SK-N-SH (cell line): ENCODE results near the gene RAB6B. TPM values are rescaled to one million over a fixed set of nuclear protein-coding genes. Genes with fewer than 3 reads are reported as not detected.

Experiments used
- CTCF ChIA-PET: fragments of 300-600, 350-600 bp; formaldehyde crosslinking; extraction: SDS; loops from one replicate; lab custom pipeline; 2021; lab: Yijun Ruan, JAX
- POLR2A ChIA-PET: fragments of 350-600 bp; sonication (Branson Sonifier 250); formaldehyde crosslinking; extraction: SDS; loops from one replicate; lab custom pipeline; 2020; ENCODE audit warnings: antibody characterized with exemption, inconsistent platforms; lab: Yijun Ruan, JAX
- DNase-seq: peaks from one replicate; pipeline ENCODE4 v3.0.0; 2012
- H2AFZ ChIP-seq: fragments of 200-600 bp; sonication (generic); 2 replicates; pipeline ENCODE4 v1.8.1; 2016; ENCODE audit warnings: antibody characterized with exemption, mild to moderate bottlenecking, low read depth
- H3F3A ChIP-seq: fragments of 200-600 bp; sonication (generic); replicated peaks from 2 replicates; pipeline ENCODE3; 2016; ENCODE audit warnings: antibody characterized with exemption, mild to moderate bottlenecking; ENCODE audit not compliant: insufficient read depth
- H3K27ac ChIP-seq, 2 experiments: fragments of 200-500 bp in 1 of 2; fragments of 200-600 bp in 1 of 2; sonication (Bioruptor generic) in 1 of 2; sonication (generic), shearing (Covaris generic) in 1 of 2; 2 replicates each; pipeline versions ENCODE4 v1.5.1 to v1.6.1; 2014 to 2016; ENCODE audit warnings: low read depth in 2 of 2, inconsistent platforms in 1 of 2, low read length in 1 of 2, mild to moderate bottlenecking in 1 of 2, mixed read lengths in 1 of 2
- H3K27me3 ChIP-seq: fragments of 200-600 bp; sonication (generic), shearing (Covaris generic); 2 replicates; pipeline ENCODE4 v1.6.1; 2016; ENCODE audit warnings: mixed run types; ENCODE audit not compliant: insufficient read depth
- H3K36me3 ChIP-seq, 2 experiments: fragments of 200-500 bp in 1 of 2; fragments of 200-600 bp in 1 of 2; sonication (Bioruptor generic) in 1 of 2; sonication (generic) in 1 of 2; replicated peaks in 1 of 2; 2 replicates each; pipeline versions ENCODE3 to v1.5.1; 2014 to 2016; ENCODE audit warnings: low read length in 1 of 2, mild to moderate bottlenecking in 1 of 2; ENCODE audit not compliant: insufficient read depth in 2 of 2, control insufficient read depth in 1 of 2
- H3K4me1 ChIP-seq, 2 experiments: fragments of 200-500 bp in 1 of 2; fragments of 200-600 bp in 1 of 2; sonication (Bioruptor generic) in 1 of 2; sonication (generic), shearing (Covaris generic) in 1 of 2; 2 replicates each; pipeline versions ENCODE4 v1.5.1 to v1.6.1; 2014 to 2016; ENCODE audit warnings: low read depth in 1 of 2, low read length in 1 of 2, mixed run types in 1 of 2; ENCODE audit not compliant: insufficient read depth in 2 of 2, control insufficient read depth in 1 of 2
- H3K4me2 ChIP-seq: fragments of 200-600 bp; sonication (generic), shearing (Covaris generic); 2 replicates; pipeline ENCODE4 v1.6.1; 2017; ENCODE audit warnings: mixed run types
- H3K4me3 ChIP-seq, 2 experiments: fragments of 200-500 bp in 1 of 2; fragments of 200-600 bp in 1 of 2; sonication (Bioruptor generic) in 1 of 2; sonication (generic), shearing (Covaris generic) in 1 of 2; 2 replicates each; pipeline versions ENCODE4 v1.5.1 to v1.8.1; 2014 to 2016; ENCODE audit warnings: low read depth in 2 of 2, inconsistent platforms in 1 of 2, low read length in 1 of 2, mild to moderate bottlenecking in 1 of 2, mixed read lengths in 1 of 2, moderate library complexity in 1 of 2
- H3K79me2 ChIP-seq: fragments of 200-600 bp; sonication (generic); 2 replicates; pipeline ENCODE4 v1.8.1; 2017; ENCODE audit warnings: mild to moderate bottlenecking; ENCODE audit not compliant: insufficient read depth
- H3K9ac ChIP-seq: fragments of 200-600 bp; sonication (generic); 2 replicates; pipeline ENCODE4 v1.6.1; 2017; ENCODE audit warnings: mixed run types
- H3K9me2 ChIP-seq: fragments of 200-600 bp; sonication (generic); 2 replicates; pipeline ENCODE4 v1.6.1; 2017; ENCODE audit warnings: mixed run types
- H3K9me3 ChIP-seq: fragments of 200-600 bp; sonication (generic); 2 replicates; pipeline ENCODE4 v1.6.1; 2017; ENCODE audit warnings: mixed run types, mild to moderate bottlenecking, moderate library complexity
- H4K20me1 ChIP-seq: fragments of 200-600 bp; sonication (generic); 2 replicates; pipeline ENCODE4 v1.6.1; 2017; ENCODE audit warnings: mild to moderate bottlenecking, mixed run types; ENCODE audit not compliant: insufficient read depth
- CHD2 ChIP-seq: fragments of 150-350 bp; IDR thresholded peaks from 2 replicates; pipeline ENCODE4 v1.6.1; 2018; ENCODE audit warnings: low read length; ENCODE audit not compliant: partially characterized antibody
- EP300 ChIP-seq, 2 experiments: IDR thresholded peaks; 2 replicates each; pipeline versions ENCODE4 v1.4.0 to v1.6.1; 2012; ENCODE audit warnings: borderline replicate concordance in 1 of 2, low read depth in 1 of 2, low read length in 1 of 2
- EZH2phosphoT487 ChIP-seq: fragments of 200-600 bp; sonication (generic); IDR thresholded peaks from 2 replicates; pipeline ENCODE4 v1.6.1; 2017; ENCODE audit warnings: low read depth, mixed run types, mild to moderate bottlenecking, antibody characterized with exemption, moderate library complexity, borderline replicate concordance
- FOXJ3 ChIP-seq: sonication (generic); formaldehyde crosslinking; IDR thresholded peaks from 2 replicates; pipeline ENCODE4 v1.5.1; 2020; ENCODE audit warnings: mild to moderate bottlenecking, missing genetic modification reagents
- GABPA ChIP-seq: IDR thresholded peaks from 2 replicates; pipeline ENCODE4 v1.4.0; 2012; ENCODE audit warnings: low read depth, mild to moderate bottlenecking
- JUND ChIP-seq: IDR thresholded peaks from 2 replicates; pipeline ENCODE4 v1.4.0; 2012
- MXI1 ChIP-seq: IDR thresholded peaks from 2 replicates; pipeline ENCODE4 v1.6.1; 2012; ENCODE audit warnings: mild to moderate bottlenecking, low read depth, low read length, improper control_type of control experiment
- NFIC ChIP-seq: IDR thresholded peaks from 2 replicates; pipeline ENCODE4 v1.4.0; 2012; ENCODE audit warnings: borderline replicate concordance
- NRF1 ChIP-seq: IDR thresholded peaks from 2 replicates; pipeline ENCODE4 v1.6.1; 2012; ENCODE audit warnings: low read depth, mild to moderate bottlenecking, low read length
- RCOR1 ChIP-seq: fragments of 150-350 bp; IDR thresholded peaks from 2 replicates; pipeline ENCODE4 v1.6.1; 2017; ENCODE audit warnings: antibody characterized with exemption, low read length
- RXRA ChIP-seq: IDR thresholded peaks from 2 replicates; pipeline ENCODE4 v1.4.0; 2012; ENCODE audit warnings: low read depth, mild to moderate bottlenecking, borderline replicate concordance
- SIN3A ChIP-seq: IDR thresholded peaks from 2 replicates; pipeline ENCODE4 v1.6.1; 2012; ENCODE audit warnings: low read depth, mild to moderate bottlenecking, low read length, moderate library complexity, borderline replicate concordance
- SMC3 ChIP-seq: IDR thresholded peaks from 2 replicates; pipeline ENCODE4 v1.6.1; 2012; ENCODE audit warnings: low read depth, low read length, improper control_type of control experiment
- TAF1 ChIP-seq: IDR thresholded peaks from 2 replicates; pipeline ENCODE4 v1.6.1; 2012; ENCODE audit warnings: low read depth, mild to moderate bottlenecking, low read length, moderate library complexity, borderline replicate concordance
- TCF12 ChIP-seq: IDR thresholded peaks from 2 replicates; pipeline ENCODE4 v1.4.0; 2012
- USF2 ChIP-seq: fragments of 150-350 bp; IDR thresholded peaks from 2 replicates; pipeline ENCODE4 v1.6.1; 2017; ENCODE audit warnings: antibody characterized with exemption, low read length, low read depth, borderline replicate concordance
- YY1 ChIP-seq: IDR thresholded peaks from 2 replicates; pipeline ENCODE4 v1.4.0; 2012; ENCODE audit warnings: low read depth, mild to moderate bottlenecking
- ZBTB33 ChIP-seq: IDR thresholded peaks from 2 replicates; pipeline ENCODE4 v1.4.0; 2012; ENCODE audit warnings: low read depth, borderline replicate concordance
- WGBS: methylation state at CpG from one replicate; pipeline ENCODE4 v1.1.6; 2017; ENCODE audit warnings: low lambda C conversion rate; 5-methylcytosine and 5-hydroxymethylcytosine counted together
- polyA plus RNA-seq, 3 experiments: library from polyadenylated mRNA; depleted of rRNA; stranded (reverse); fragments of >200 nt; gene quantifications; 2 replicates each; pipeline ENCODE4 v1.2.3, GENCODE V29; 2012

The RAB6B gene
- polyA plus RNA-seq, 1 of the 3 experiments (the other 2 are of a cell fraction), result 9.3 TPM

GRCh38 chr3:133933097-133934024 is 37.7 kb upstream of the RAB6B start:
- peaks cover 0 to 6% of the 10 kb centered on the region in 2 experiments; a peak in 1 of 4 replicates for H3K4me1 ChIP-seq
- WGBS, result 90% methylated on average over 8 of the region's 9 CpGs
- ChIA-PET CTCF (interaction anchor here (1.2 to 10.0 kb wide), 4 partner anchors 14 to 291 kb away, joined by 3 to 152 read pairs (median 54); no protein-coding TSS in a partner anchor), POLR2A (no interaction called here)
- H2AFZ ChIP-seq, result no peak overlapping the region
- H4K20me1 ChIP-seq, result no peaks in the 10 kb centered on the region
- H3K27me3 ChIP-seq, result no peaks in the 10 kb centered on the region
- H3K36me3 ChIP-seq, result no peaks in the 10 kb centered on the region
- no peak overlapping the region for H3K4me3 ChIP-seq
- no peak for DNase-seq
- no peak overlapping the region for H3K4me2 ChIP-seq
- TF ChIP-seq GABPA (no peak), TAF1 (no peak), YY1 (no peak), SIN3A (no peak), RXRA (no peak)
- H3K9me2 ChIP-seq, result no peaks in the 10 kb centered on the region
- no peaks in the 10 kb centered on the region for H3K9me3 ChIP-seq
- H3K79me2 ChIP-seq, result no peaks in the 10 kb centered on the region
- H3K27ac ChIP-seq, result no peak overlapping the region
- H3F3A ChIP-seq, result no peaks in the 10 kb centered on the region
- H3K9ac ChIP-seq, result no peak overlapping the region

GRCh38 chr3:133932009-133932408 is 36.3 kb upstream of the RAB6B start:
- no peak overlapping the region for H3K4me3 ChIP-seq
- TF ChIP-seq RCOR1 (no peak), FOXJ3 (CRISPR knock-in tag) (no peak), NFIC (no peak), EZH2phosphoT487 (no peak)
- TF ChIP-seq, all 33 proteins: peak for 0
- no peaks in the 10 kb centered on the region for H3K79me2 ChIP-seq
- no peaks in the 10 kb centered on the region for H3K9me3 ChIP-seq
- H3F3A ChIP-seq, result no peaks in the 10 kb centered on the region
- no peaks in the 10 kb centered on the region for H3K36me3 ChIP-seq
- no peak overlapping the region for H3K4me2 ChIP-seq
- CTCF ChIA-PET, result interaction anchor here (1.0 to 10.0 kb wide), 3 partner anchors 59 to 278 kb away, joined by 3 to 152 read pairs (median 103); no protein-coding TSS in a partner anchor
- H4K20me1 ChIP-seq, result no peaks in the 10 kb centered on the region
- no peak overlapping the region for H3K9ac ChIP-seq
- WGBS, result 98% methylated on average over 6 of the region's 6 CpGs
- POLR2A ChIA-PET, result no interaction called here
- no peaks in the 10 kb centered on the region for H3K9me2 ChIP-seq
- peaks cover 0 to 10% of the 10 kb centered on the region in 2 experiments; a peak in 1 of 4 replicates for H3K4me1 ChIP-seq
- no peak for DNase-seq
- no peak overlapping the region for H2AFZ ChIP-seq
- no peaks in the 10 kb centered on the region for H3K27me3 ChIP-seq
- H3K27ac ChIP-seq, result no peak overlapping the region

- Histone ChIP-seq H3K4me3 (no peak overlapping the region), H3K27me3 (no peaks in the 10 kb centered on the region), H3K4me1 (peaks cover 0 to 10% of the 10 kb centered on the region in 2 experiments; a peak in 1 of 4 replicates), H4K20me1 (no peaks in the 10 kb centered on the region), H2AFZ (no peak overlapping the region), H3K9me2 (no peaks in the 10 kb centered on the region), H3K4me2 (no peak overlapping the region), H3K9me3 (no peaks in the 10 kb centered on the region), H3K27ac (no peak overlapping the region), H3F3A (no peaks in the 10 kb centered on the region), H3K79me2 (no peaks in the 10 kb centered on the region), H3K36me3 (no peaks in the 10 kb centered on the region), H3K9ac (no peak overlapping the region)
- ChIA-PET CTCF (interaction anchor here (0.7 to 10.0 kb wide), 17 partner anchors 8 to 549 kb away, joined by 3 to 152 read pairs (median 5); no protein-coding TSS in a partner anchor), POLR2A (no interaction called here)
- 88% methylated on average over 7 of the region's 8 CpGs for WGBS
- DNase-seq, result no peak
- TF ChIP-seq NRF1 (no peak), TCF12 (no peak), EP300 (IDR thresholded peaks at IDR 0.05; ENCODE audit: borderline replicate concordance in 1 of 2, low read depth in 1 of 2, low read length in 1 of 2) (no peak), USF2 (no peak), GABPA (no peak), CHD2 (no peak), RCOR1 (no peak), EZH2phosphoT487 (no peak), MXI1 (no peak), JUND (no peak), SMC3 (no peak), SIN3A (no peak), ZBTB33 (no peak)
Observed at GRCh38 chr3:133931084-133931483, 35.4 kb upstream of the RAB6B start.
